Smooth muscle cell (in vitro differentiated cells): Measurements from ENCODE around the gene HNRNPLL. TPM values are rescaled to one million over a fixed set of nuclear protein-coding genes. Genes with fewer than 3 reads are reported as not detected.

ENCODE experiments used
- DNase-seq: peaks from one replicate; lab custom pipeline; 2025; ENCODE audit not compliant: unreplicated experiment; lab: John Stamatoyannopoulos, UW
- H2AFZ ChIP-seq: fragments of 200-600 bp; sonication (generic); 2 replicates; pipeline ENCODE4 v1.6.0; 2016; ENCODE audit warnings: antibody characterized with exemption, low read depth, mild to moderate bottlenecking
- H3F3A ChIP-seq: fragments of 200-600 bp; sonication (generic); 2 replicates; pipeline ENCODE4 v1.6.0; 2017; ENCODE audit warnings: antibody characterized with exemption, low read depth
- H3K27ac ChIP-seq: fragments of 200-600 bp; sonication (generic); 2 replicates; pipeline ENCODE4 v1.5.1; 2016; ENCODE audit warnings: low read depth, mild to moderate bottlenecking
- H3K27me3 ChIP-seq: fragments of 200-600 bp; sonication (generic); 2 replicates; pipeline ENCODE4 v1.6.1; 2016; ENCODE audit warnings: low read depth, mild to moderate bottlenecking
- H3K36me3 ChIP-seq: fragments of 200-600 bp; sonication (generic); 2 replicates; pipeline ENCODE4 v1.5.1; 2016; ENCODE audit warnings: low read depth
- H3K4me1 ChIP-seq: fragments of 200-600 bp; sonication (generic); 2 replicates; pipeline ENCODE4 v1.5.1; 2016; ENCODE audit warnings: low read depth
- H3K4me2 ChIP-seq: fragments of 200-600 bp; sonication (generic); 2 replicates; pipeline ENCODE4 v1.6.0; 2016; ENCODE audit warnings: mild to moderate bottlenecking
- H3K4me3 ChIP-seq: fragments of 200-600 bp; sonication (generic); 2 replicates; pipeline ENCODE4 v1.5.1; 2016; ENCODE audit warnings: mild to moderate bottlenecking
- H3K79me2 ChIP-seq: fragments of 200-600 bp; sonication (generic); 2 replicates; pipeline ENCODE4 v1.6.0; 2016; ENCODE audit warnings: low read depth, mild to moderate bottlenecking
- H3K9ac ChIP-seq: fragments of 200-600 bp; sonication (generic); 2 replicates; pipeline ENCODE4 v1.6.0; 2016; ENCODE audit warnings: low read depth
- H3K9me3 ChIP-seq: fragments of 200-600 bp; sonication (generic); replicated peaks from 2 replicates; pipeline ENCODE4 v1.5.1; 2016; ENCODE audit warnings: low read depth
- H4K20me1 ChIP-seq: fragments of 200-600 bp; sonication (generic); 2 replicates; pipeline ENCODE4 v1.6.0; 2016; ENCODE audit warnings: low read depth
- CTCF ChIP-seq: fragments of 200-600 bp; sonication (generic); IDR thresholded peaks from 2 replicates; pipeline ENCODE4 v1.5.1; 2017; ENCODE audit warnings: borderline replicate concordance, mild to moderate bottlenecking, antibody characterized with exemption; ENCODE audit not compliant: insufficient read depth, poor library complexity, severe bottlenecking
- WGBS: methylation state at CpG from one replicate; pipeline ENCODE4 v1.1.7; 2016; ENCODE audit warnings: low lambda C conversion rate; 5-methylcytosine and 5-hydroxymethylcytosine counted together
- polyA plus RNA-seq: library from polyadenylated mRNA; unstranded; fragments of >200 nt; fragmentation: Nextera tagmentation; extraction: Ambion mirVana; gene quantifications from 2 replicates; pipeline ENCODE4 v1.2.1, GENCODE V29; 2016
- total RNA-seq: library from RNA; depleted of rRNA; stranded (reverse); fragments of >200 nt; gene quantifications from 2 replicates; pipeline ENCODE4 v1.2.3, GENCODE V29; 2014

HNRNPLL gene
- total and polyA plus RNA-seq, 2 experiments from 2014 or later: 37.4 to 42.8 TPM

DNA sequence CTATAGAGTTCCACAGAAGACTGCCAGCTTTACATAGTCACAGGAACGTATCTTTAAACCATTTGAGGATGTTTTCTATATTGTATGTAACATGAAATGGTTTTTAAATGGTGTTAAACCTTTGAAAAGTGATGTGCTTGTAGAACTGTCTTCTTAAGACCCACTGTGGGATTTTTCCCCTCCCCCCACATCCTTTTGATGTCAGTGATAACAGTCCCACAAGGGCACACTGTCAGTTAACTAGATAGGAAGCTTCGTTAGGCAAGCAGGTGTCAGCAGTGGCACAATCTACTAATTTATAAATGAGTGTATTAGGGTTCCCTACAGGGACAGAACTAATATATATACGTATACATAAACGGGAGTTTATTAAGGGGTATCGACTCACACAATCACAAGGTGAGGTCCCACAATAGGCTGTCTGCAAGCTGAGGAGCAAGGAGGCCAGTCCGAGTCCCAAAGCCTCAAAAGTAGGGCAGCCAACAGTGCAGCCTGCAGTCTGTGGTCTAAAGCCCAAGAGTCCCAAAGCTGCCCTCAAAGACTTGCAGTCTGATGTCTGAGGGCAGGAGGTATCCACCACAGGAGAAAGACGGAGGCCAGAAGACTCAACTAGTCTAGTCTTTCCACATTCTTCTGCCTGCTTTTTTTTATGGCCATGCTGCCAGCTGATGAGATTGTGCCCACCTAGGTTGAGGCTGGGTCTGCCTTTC lies 23.8 kb upstream of the HNRNPLL start:
- Histone ChIP-seq H3K9ac (no peak overlapping the region), H3K4me1 (no peaks in the 10 kb centered on the region), H3K27me3 (no peaks in the 10 kb centered on the region), H3K36me3 (no peaks in the 10 kb centered on the region), H3K4me3 (no peak overlapping the region), H3K79me2 (no peaks in the 10 kb centered on the region), H4K20me1 (no peaks in the 10 kb centered on the region), H3F3A (no peaks in the 10 kb centered on the region), H2AFZ (no peak overlapping the region), H3K27ac (no peak overlapping the region), H3K4me2 (no peak overlapping the region), H3K9me3 (no peaks in the 10 kb centered on the region)
- 81% methylated on average over 7 of the region's 7 CpGs for WGBS
- no peak for DNase-seq
- no peak for TF ChIP-seq CTCF

- H3K4me1 ChIP-seq: no peaks in the 10 kb centered on the region
- H3K4me3 ChIP-seq: no peak overlapping the region
- no peak for TF ChIP-seq CTCF
- no peak for DNase-seq
- no peaks in the 10 kb centered on the region for H3K36me3 ChIP-seq
- H3K27ac ChIP-seq: no peak overlapping the region
- H3K79me2 ChIP-seq: no peaks in the 10 kb centered on the region
- H3K9me3 ChIP-seq: no peaks in the 10 kb centered on the region
- H2AFZ ChIP-seq: no peak overlapping the region
- 82% methylated on average over 3 of the region's 3 CpGs for WGBS
- no peaks in the 10 kb centered on the region for H4K20me1 ChIP-seq
- no peaks in the 10 kb centered on the region for H3K27me3 ChIP-seq
- H3F3A ChIP-seq: no peaks in the 10 kb centered on the region
- no peak overlapping the region for H3K4me2 ChIP-seq
- no peak overlapping the region for H3K9ac ChIP-seq
Observed at GRCh38 chr2:38622210-38622609, 19.5 kb upstream of the HNRNPLL start.

DNA sequence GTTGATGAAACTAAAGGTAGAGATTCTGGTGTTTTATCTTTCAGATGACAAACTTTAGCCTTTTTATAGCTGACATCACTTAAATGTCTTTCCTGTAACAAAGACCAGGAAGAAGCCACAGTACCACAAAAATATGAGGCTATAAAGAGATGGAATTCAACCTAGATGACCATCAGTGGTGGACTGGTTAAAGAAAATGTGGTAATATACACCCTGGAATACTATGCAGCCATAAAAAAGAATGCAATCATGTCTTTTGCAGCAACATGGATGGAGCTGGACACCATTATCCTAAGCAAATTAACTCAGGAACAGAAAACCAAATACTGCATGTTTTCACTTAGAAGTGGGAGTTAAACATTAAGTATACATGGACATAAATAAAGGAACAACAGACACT lies 18.3 kb upstream of the HNRNPLL start:
- no peaks in the 10 kb centered on the region for H3K4me1 ChIP-seq
- no peaks in the 10 kb centered on the region for H3K9me3 ChIP-seq
- no peaks in the 10 kb centered on the region for H3K79me2 ChIP-seq
- no peaks in the 10 kb centered on the region for H3K36me3 ChIP-seq
- H3K4me3 ChIP-seq: no peak overlapping the region
- H2AFZ ChIP-seq: no peak overlapping the region
- no peak for TF ChIP-seq CTCF
- H3F3A ChIP-seq: no peaks in the 10 kb centered on the region
- no peak overlapping the region for H3K27ac ChIP-seq
- no peaks in the 10 kb centered on the region for H4K20me1 ChIP-seq
- no peak overlapping the region for H3K9ac ChIP-seq
- H3K27me3 ChIP-seq: no peaks in the 10 kb centered on the region
- no peak for DNase-seq
- H3K4me2 ChIP-seq: no peak overlapping the region
